Parathyroid adenoma (tissue), 2 donors: ENCODE results near the gene RAB20.
"Not testable (repeated sequence)": the region's sequence is repeated elsewhere in the genome, so short reads cannot be mapped to it uniquely, and the experiment has no call there.

Experiments used
- H2AFZ ChIP-seq: fragments of 300-600 bp; sonication (generic); one replicate; pipeline ENCODE4 v1.7.0; 2017; ENCODE audit warnings: antibody characterized with exemption, mild to moderate bottlenecking
- H3K27ac ChIP-seq: fragments of 300-600 bp; sonication (generic); one replicate; pipeline ENCODE4 v1.7.0; 2017
- H3K27me3 ChIP-seq: fragments of 300-600 bp; sonication (generic); one replicate; pipeline ENCODE4 v1.7.0; 2017; ENCODE audit warnings: low read length; ENCODE audit not compliant: control insufficient read depth, insufficient read depth
- H3K36me3 ChIP-seq: fragments of 300-600 bp; sonication (generic); one replicate; pipeline ENCODE4 v1.7.0; 2017; ENCODE audit warnings: low read length; ENCODE audit not compliant: control insufficient read depth, insufficient read depth
- H3K4me1 ChIP-seq: fragments of 300-600 bp; sonication (generic); one replicate; pipeline ENCODE4 v1.7.0; 2017; ENCODE audit warnings: control low read depth
- H3K4me2 ChIP-seq: fragments of 300-600 bp; sonication (generic); one replicate; pipeline ENCODE4 v1.7.0; 2017; ENCODE audit warnings: low read length
- H3K4me3 ChIP-seq: fragments of 300-600 bp; sonication (generic); one replicate; pipeline ENCODE4 v1.7.0; 2017; ENCODE audit warnings: low read depth, low read length
- H3K79me2 ChIP-seq: fragments of 300-600 bp; sonication (generic); one replicate; pipeline ENCODE4 v1.7.0; 2017; ENCODE audit warnings: control low read depth
- H3K9ac ChIP-seq: fragments of 300-600 bp; sonication (generic); one replicate; pipeline ENCODE4 v1.7.0; 2017; ENCODE audit warnings: mild to moderate bottlenecking
- H3K9me3 ChIP-seq: fragments of 300-600 bp; sonication (generic); one replicate; pipeline ENCODE4 v1.7.0; 2017; ENCODE audit warnings: low read length; ENCODE audit not compliant: control insufficient read depth
- CTCF ChIP-seq: fragments of 300-600 bp; sonication (generic); IDR thresholded peaks from one replicate; pipeline ENCODE4 v1.7.0; 2017; ENCODE audit warnings: antibody characterized with exemption, mild to moderate bottlenecking
- donor health status: primary hyperparathyroidism.

The RAB20 gene

GRCh38 chr13:110561344-110562035, at the start of gene RAB20:
TSS of gene RAB20 (minus strand) at chr13:110561722. CDS start at chr13:110561519, 203 bp downstream.
- H3K9me3 ChIP-seq: no peaks in the 10 kb centered on the region
- H3K9ac ChIP-seq: no peak within 1 kb of the TSS
- H3K79me2 ChIP-seq: no peaks in the 10 kb centered on the region
- no peaks in the 10 kb centered on the region for H3K27me3 ChIP-seq
- TF ChIP-seq CTCF: no peak
- peak within 1 kb of the TSS; percentile 89 for H2AFZ ChIP-seq
- H3K4me3 ChIP-seq: peak within 1 kb of the TSS; percentile 64
- peak within 1 kb of the TSS; percentile 95 for H3K4me2 ChIP-seq
- peak within 1 kb of the TSS; percentile 85 for H3K27ac ChIP-seq
- H3K4me1 ChIP-seq: no peaks in the 10 kb centered on the region
- no peaks in the 10 kb centered on the region for H3K36me3 ChIP-seq

- Histone ChIP-seq H3K79me2 (no peaks in the 10 kb centered on the region), H3K4me1 (no peaks in the 10 kb centered on the region), H3K9me3 (no peaks in the 10 kb centered on the region), H3K36me3 (no peaks in the 10 kb centered on the region), H2AFZ (no peak overlapping the region), H3K27me3 (no peaks in the 10 kb centered on the region), H3K4me3 (no peak overlapping the region), H3K4me2 (no peak overlapping the region), H3K27ac (no peak overlapping the region), H3K9ac (no peak overlapping the region)
- no peak for TF ChIP-seq CTCF
Observed at GRCh38 chr13:110610955-110611595, 49.6 kb upstream of the RAB20 start.

- no peaks in the 10 kb centered on the region for H3K9me3 ChIP-seq
- no peaks in the 10 kb centered on the region for H3K27me3 ChIP-seq
Observed at GRCh38 chr13:110607675-110608224, 46.2 kb upstream of the RAB20 start.

GRCh38 chr13:110606281-110606680, 44.8 kb upstream of the RAB20 start:
- H3K9ac ChIP-seq, H3K27ac ChIP-seq, H3K4me3 ChIP-seq, H3K4me2 ChIP-seq, H3K79me2 ChIP-seq, H3K9me3 ChIP-seq, H3K4me1 ChIP-seq, H3K27me3 ChIP-seq, H3K36me3 ChIP-seq, H2AFZ ChIP-seq: not testable (repeated sequence)

More at GRCh38 chr13:110607675-110608224, 46.2 kb upstream of the RAB20 start:
- no peak for TF ChIP-seq CTCF
- H3K4me1 ChIP-seq: no peaks in the 10 kb centered on the region
- no peaks in the 10 kb centered on the region for H3K36me3 ChIP-seq
- no peak overlapping the region for H3K27ac ChIP-seq
- H3K4me2 ChIP-seq: no peak overlapping the region
- H3K79me2 ChIP-seq: no peaks in the 10 kb centered on the region
- no peak overlapping the region for H3K9ac ChIP-seq
- no peak overlapping the region for H2AFZ ChIP-seq
- no peak overlapping the region for H3K4me3 ChIP-seq

- Histone ChIP-seq H3K4me3 (no peak overlapping the region), H3K79me2 (no peaks in the 10 kb centered on the region), H3K27ac (no peak overlapping the region), H2AFZ (no peak overlapping the region), H3K27me3 (no peaks in the 10 kb centered on the region), H3K4me2 (no peak overlapping the region), H3K9ac (no peak overlapping the region), H3K36me3 (no peaks in the 10 kb centered on the region), H3K4me1 (no peaks in the 10 kb centered on the region), H3K9me3 (no peaks in the 10 kb centered on the region)
- TF ChIP-seq CTCF: no peak
Observed at GRCh38 chr13:110605132-110605531, 43.6 kb upstream of the RAB20 start.
